Esophagus (tissue), 2 donors: Measurements from ENCODE around the gene KLK12. TPM values are rescaled to one million over a fixed set of nuclear protein-coding genes. Genes with fewer than 3 reads are reported as not detected.

Experiments
- H3K27ac ChIP-seq, 2 donors: one replicate each; pipeline ENCODE4 v1.5.1; 2013; ENCODE audit warnings: low read depth in 2 of 2, mild to moderate bottlenecking in 2 of 2, inconsistent platforms in 1 of 2, low read length in 1 of 2, moderate library complexity in 1 of 2
- H3K27me3 ChIP-seq, 2 donors: one replicate each; pipeline ENCODE4 v1.6.1; 2013; ENCODE audit warnings: low read length in 2 of 2, control low read depth in 1 of 2, mild to moderate bottlenecking in 1 of 2; ENCODE audit not compliant: insufficient read depth in 2 of 2, control insufficient read depth in 1 of 2
- H3K36me3 ChIP-seq, 2 donors: one replicate each; pipeline ENCODE4 v1.6.1; 2013; ENCODE audit warnings: low read length in 1 of 2; ENCODE audit not compliant: control insufficient read depth in 2 of 2, insufficient read depth in 2 of 2
- H3K4me1 ChIP-seq, 2 donors: one replicate each; pipeline ENCODE4 v1.6.1; 2013; ENCODE audit warnings: low read length in 1 of 2; ENCODE audit not compliant: control insufficient read depth in 2 of 2, insufficient read depth in 2 of 2
- H3K4me3 ChIP-seq, 2 donors: one replicate each; pipeline ENCODE4 v1.5.1; 2013; ENCODE audit warnings: low read length in 2 of 2, mild to moderate bottlenecking in 2 of 2, low read depth in 1 of 2, moderate library complexity in 1 of 2
- H3K9me3 ChIP-seq, 2 donors: one replicate each; pipeline ENCODE4 v1.6.1; 2013; ENCODE audit warnings: mild to moderate bottlenecking in 2 of 2, low read depth in 1 of 2, low read length in 1 of 2, moderate library complexity in 1 of 2; ENCODE audit not compliant: control insufficient read depth in 2 of 2, insufficient read depth in 1 of 2
- WGBS, 2 donors: extraction: QIAGEN DNeasy Blood & Tissue Kit; methylation state at CpG; one replicate each; pipeline ENCODE4 v1.1.7; 2013; 5-methylcytosine and 5-hydroxymethylcytosine counted together
- polyA plus RNA-seq, 2 donors: library from polyadenylated mRNA; stranded (reverse); fragments of 200-250 nt; gene quantifications; one replicate each; pipeline ENCODE4 v1.2.3, GENCODE V29; 2013
- donor health status: healthy with polysubstance abuse.
- donor health status: Bipolar disorder and iron deficiency.

The KLK12 gene
- polyA plus RNA-seq, 2 donors: 12.4 to 427 TPM

- no peaks in the 10 kb centered on the region for H3K27me3 ChIP-seq
These were observed 55.0 kb downstream of the KLK12 start for GRCh38 chr19:50979758-50980157.

More at GRCh38 chr19:50979758-50980157, 55.0 kb downstream of the KLK12 start:
- Histone ChIP-seq H3K27ac (no peak overlapping the region), H3K9me3 (no peaks in the 10 kb centered on the region), H3K4me3 (no peak overlapping the region), H3K4me1 (peaks cover 2 to 15% of the 10 kb centered on the region in 2 donors), H3K36me3 (no peaks in the 10 kb centered on the region)
- 47 to 56% methylated on average over 8 of the region's 8 CpGs for WGBS, 2 donors

Other genes with a start within 250 kb of the KLK12 start
- not detected for gene ACP4, start 244.6 kb downstream of the KLK12 start, polyA plus RNA-seq
- 1 to 10 TPM; 2.0 to 2.8 TPM for gene KLK1, start 211.2 kb downstream of the KLK12 start, polyA plus RNA-seq
- not detected for gene KLK15, start 201.4 kb downstream of the KLK12 start, polyA plus RNA-seq
- not detected for gene KLK3, start 180.1 kb downstream of the KLK12 start, polyA plus RNA-seq
- gene KLK2, start 161.6 kb downstream of the KLK12 start, polyA plus RNA-seq: not detected
- gene KLK4, start 123.6 kb downstream of the KLK12 start, polyA plus RNA-seq: under 1 TPM; 0.06 to 0.18 TPM
- gene KLK5, start 82.0 kb downstream of the KLK12 start, polyA plus RNA-seq: 10 to 100 TPM; 13.9 to 18.7 TPM
- 10 to 100 TPM; 32.8 to 64.6 TPM for gene KLK6, start 65.4 kb downstream of the KLK12 start, polyA plus RNA-seq
- gene KLK7, start 51.1 kb downstream of the KLK12 start, polyA plus RNA-seq: 10 to 100 TPM; 36.4 to 96.4 TPM
- gene KLK8, start 33.4 kb downstream of the KLK12 start, polyA plus RNA-seq: 100 to 1,000 TPM; 226 to 261 TPM
- 100 to 1,000 TPM; 223 to 304 TPM for gene KLK10, start 15.3 kb downstream of the KLK12 start, polyA plus RNA-seq
- 100 to 1,000 TPM; 168 to 345 TPM for gene KLK11, start 8.4 kb downstream of the KLK12 start, polyA plus RNA-seq
- gene KLK13, start 30.1 kb upstream of the KLK12 start, polyA plus RNA-seq: 1,000 to 10,000 TPM in 1 of 2 donors, 100 to 1,000 TPM in 1; 406 to 1,038 TPM
- gene KLK14, start 47.9 kb upstream of the KLK12 start, polyA plus RNA-seq: under 1 TPM; 0.09 to 0.31 TPM
- 1 to 10 TPM; 3.3 TPM for gene CTU1, start 73.4 kb upstream of the KLK12 start, polyA plus RNA-seq
- gene SIGLEC9, start 89.9 kb upstream of the KLK12 start, polyA plus RNA-seq: under 1 TPM; 0.26 to 0.28 TPM
- gene SIGLEC7, start 107.3 kb upstream of the KLK12 start, polyA plus RNA-seq: under 1 TPM; 0.12 to 0.18 TPM
- under 1 TPM; 0.66 to 0.69 TPM for gene CD33, start 190.1 kb upstream of the KLK12 start, polyA plus RNA-seq
- gene SIGLECL1, start 216.1 kb upstream of the KLK12 start, polyA plus RNA-seq: not detected